GM12875 (cell line): ENCODE measurements around the gene NPAS2.

Experiments used
- H3K4me3 ChIP-seq: one replicate; pipeline ENCODE4 v1.5.1; 2011; ENCODE audit warnings: low read depth, low read length, control low read depth
- TF ChIP-seq, protein P1 (sequence below): IDR thresholded peaks from 2 replicates; pipeline ENCODE4 v1.5.1; 2011; ENCODE audit warnings: low read depth, mild to moderate bottlenecking, control low read depth, inconsistent platforms, low read length, moderate library complexity, borderline replicate concordance; ENCODE audit not compliant: insufficient read depth

The NPAS2 gene

GRCh38 chr2:100888601-100889000, 68.7 kb downstream of the NPAS2 start:
- H3K4me3 ChIP-seq: no peak overlapping the region
- TF ChIP-seq, protein P1, sequence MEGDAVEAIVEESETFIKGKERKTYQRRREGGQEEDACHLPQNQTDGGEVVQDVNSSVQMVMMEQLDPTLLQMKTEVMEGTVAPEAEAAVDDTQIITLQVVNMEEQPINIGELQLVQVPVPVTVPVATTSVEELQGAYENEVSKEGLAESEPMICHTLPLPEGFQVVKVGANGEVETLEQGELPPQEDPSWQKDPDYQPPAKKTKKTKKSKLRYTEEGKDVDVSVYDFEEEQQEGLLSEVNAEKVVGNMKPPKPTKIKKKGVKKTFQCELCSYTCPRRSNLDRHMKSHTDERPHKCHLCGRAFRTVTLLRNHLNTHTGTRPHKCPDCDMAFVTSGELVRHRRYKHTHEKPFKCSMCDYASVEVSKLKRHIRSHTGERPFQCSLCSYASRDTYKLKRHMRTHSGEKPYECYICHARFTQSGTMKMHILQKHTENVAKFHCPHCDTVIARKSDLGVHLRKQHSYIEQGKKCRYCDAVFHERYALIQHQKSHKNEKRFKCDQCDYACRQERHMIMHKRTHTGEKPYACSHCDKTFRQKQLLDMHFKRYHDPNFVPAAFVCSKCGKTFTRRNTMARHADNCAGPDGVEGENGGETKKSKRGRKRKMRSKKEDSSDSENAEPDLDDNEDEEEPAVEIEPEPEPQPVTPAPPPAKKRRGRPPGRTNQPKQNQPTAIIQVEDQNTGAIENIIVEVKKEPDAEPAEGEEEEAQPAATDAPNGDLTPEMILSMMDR: no peak

- no peak overlapping the region for H3K4me3 ChIP-seq
- TF ChIP-seq, protein P1: no peak
Measured at GRCh38 chr2:100889286-100889685, 69.3 kb downstream of the NPAS2 start.

DNA sequence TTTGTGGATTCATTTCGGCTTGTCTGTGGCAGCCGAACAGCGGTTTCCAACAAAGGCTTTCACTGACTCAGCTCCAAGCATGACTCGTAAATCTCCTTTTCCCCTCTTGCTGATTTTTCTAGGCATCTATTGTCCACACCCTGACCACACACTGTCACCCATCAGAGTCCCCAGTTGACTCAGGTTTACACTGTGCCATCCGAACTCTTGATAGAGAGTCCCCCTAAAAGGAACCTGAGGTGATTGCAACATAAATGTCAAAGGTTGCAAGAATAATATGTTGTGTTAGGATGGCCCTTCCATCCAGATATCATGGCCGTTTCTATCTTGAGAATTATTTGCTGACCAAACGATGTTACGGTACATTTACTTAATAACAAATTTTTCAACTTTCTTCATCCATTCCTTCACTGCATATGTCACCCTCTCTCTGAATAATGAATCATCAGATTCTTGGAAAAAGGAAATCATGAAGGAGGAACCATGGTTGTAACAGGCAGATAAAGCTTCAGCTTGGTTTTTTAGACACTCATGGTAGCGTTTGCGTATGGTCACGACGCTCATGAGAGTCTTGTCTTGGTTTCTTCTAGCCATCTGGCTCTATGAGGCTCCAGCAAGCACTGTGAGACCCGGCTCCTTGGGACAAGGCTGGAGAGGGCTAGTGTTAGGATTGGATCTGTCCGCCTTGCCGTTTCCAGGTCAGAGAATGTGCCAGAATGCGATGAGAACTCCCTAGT, 72.1 kb downstream of the NPAS2 start:
- TF ChIP-seq, protein P1: no peak
- no peak overlapping the region for H3K4me3 ChIP-seq

DNA sequence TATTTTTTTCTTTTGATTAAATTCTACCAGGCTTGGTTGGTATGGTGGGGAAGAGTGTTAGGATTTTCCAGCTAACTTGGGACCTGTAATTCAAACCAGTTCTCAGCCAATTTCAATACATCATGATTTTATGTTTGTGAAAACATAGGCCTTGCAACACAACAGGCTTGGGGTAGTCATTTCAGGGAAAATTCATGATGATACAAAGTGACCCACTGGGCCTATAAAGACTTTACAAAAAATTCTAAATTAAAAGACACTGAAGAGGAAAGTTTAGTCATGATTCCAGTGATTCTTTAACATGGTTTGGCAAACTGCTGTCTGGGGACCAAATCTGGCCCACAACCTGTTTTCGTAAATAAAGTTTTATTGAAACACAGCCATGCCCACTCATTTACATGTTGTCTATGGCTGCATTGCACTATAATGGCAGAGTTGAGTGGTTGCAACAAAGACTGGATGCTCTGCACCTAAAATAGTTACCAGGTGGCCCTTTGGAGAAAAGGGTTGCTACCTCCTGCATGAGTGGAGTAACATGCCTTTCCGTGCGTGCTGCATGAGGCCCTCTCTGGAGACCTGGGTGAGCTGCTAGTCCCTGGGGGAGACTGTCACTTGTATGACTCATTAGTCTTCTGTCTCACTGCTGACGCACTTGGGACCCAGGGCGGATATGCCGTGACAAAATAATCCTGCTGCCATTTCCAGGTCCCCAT, 73.6 kb downstream of the NPAS2 start:
- H3K4me3 ChIP-seq: no peak overlapping the region
- TF ChIP-seq, protein P1: no peak

DNA sequence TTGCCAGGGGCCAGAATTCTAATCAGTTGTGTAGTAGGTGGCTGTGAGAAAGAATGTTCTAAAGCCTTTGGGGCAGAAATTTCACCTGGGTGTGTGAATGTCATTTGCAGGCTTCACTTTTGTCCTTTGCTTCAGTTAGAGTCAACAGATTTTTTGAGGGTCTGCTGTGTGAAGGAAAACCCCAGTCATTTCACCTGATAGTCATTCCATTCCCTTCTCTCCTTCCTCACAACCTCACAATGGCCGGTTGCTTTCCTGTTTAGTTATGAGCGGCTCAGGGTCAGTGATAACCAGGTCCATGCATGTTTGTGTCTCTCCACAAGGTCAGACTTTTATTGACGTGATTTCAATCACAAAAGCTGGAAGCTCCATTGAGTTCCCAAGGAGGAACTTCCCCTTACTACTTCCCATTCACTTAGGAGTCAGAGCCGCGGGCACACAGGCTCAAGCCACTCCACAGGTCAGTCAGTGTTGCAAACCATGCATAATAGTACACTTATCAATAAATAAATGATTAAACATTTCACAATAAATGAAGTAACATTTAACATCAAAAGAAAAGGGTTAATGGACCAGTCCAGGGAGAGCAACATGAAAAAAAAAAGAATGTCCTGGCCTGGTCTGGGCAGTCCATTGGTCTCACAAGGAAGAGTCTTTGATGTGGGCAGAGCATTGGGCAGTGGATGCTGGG, 74.3 kb downstream of the NPAS2 start:
- TF ChIP-seq, protein P1: no peak
- no peak overlapping the region for H3K4me3 ChIP-seq

GRCh38 chr2:100894796-100895156, 74.8 kb downstream of the NPAS2 start:
- H3K4me3 ChIP-seq: no peak overlapping the region
- TF ChIP-seq, protein P1: no peak
